Dermis blood vessel endothelial cell (primary cell): ENCODE measurements around the gene SARDH. TPM values are rescaled to one million over a fixed set of nuclear protein-coding genes. Genes with fewer than 3 reads are reported as not detected.
A peak's percentile ranks its signal among the peaks of the same experiment; 100 is the strongest.
"Not testable (repeated sequence)": the region's sequence is repeated elsewhere in the genome, so short reads cannot be mapped to it uniquely, and the experiment has no call there.

Experiments
- DNase-seq: peaks from one replicate; pipeline ENCODE4 v3.0.0; 2010
- total RNA-seq: library from RNA; depleted of rRNA; stranded (reverse); fragments of >200 nt; gene quantifications from 2 replicates; pipeline ENCODE4 v1.2.3, GENCODE V29; 2014

SARDH gene
- total RNA-seq, 1 donor from 2014 or later: 0.34 TPM

- DNase-seq: peak; percentile 7
These were observed 54.5 kb downstream of the SARDH start for GRCh38 chr9:133683586-133684120.

GRCh38 chr9:133682818-133683585, 55.1 kb downstream of the SARDH start:
- DNase-seq: no peak

- no peak for DNase-seq
These were observed 56.4 kb downstream of the SARDH start for GRCh38 chr9:133681658-133682306.

GRCh38 chr9:133680976-133681657, 57.0 kb downstream of the SARDH start:
- no peak for DNase-seq

- no peak for DNase-seq
These were observed 57.7 kb downstream of the SARDH start for GRCh38 chr9:133680250-133680975.

- no peak for DNase-seq
These were observed 58.6 kb downstream of the SARDH start for GRCh38 chr9:133679466-133680061.

- no peak for DNase-seq
These were observed 59.1 kb downstream of the SARDH start for GRCh38 chr9:133679056-133679455.

GRCh38 chr9:133677126-133678010, 60.8 kb downstream of the SARDH start:
- no peak for DNase-seq

GRCh38 chr9:133676450-133676849, 61.7 kb downstream of the SARDH start:
- no peak for DNase-seq

GRCh38 chr9:133675796-133676195, 62.4 kb downstream of the SARDH start:
- DNase-seq: not testable (repeated sequence)

- no peak for DNase-seq
These were observed 64.1 kb downstream of the SARDH start for GRCh38 chr9:133674091-133674490.

GRCh38 chr9:133673258-133673655, 64.9 kb downstream of the SARDH start:
- DNase-seq: no peak

GRCh38 chr9:133672503-133673257, 65.5 kb downstream of the SARDH start:
- no peak for DNase-seq

GRCh38 chr9:133671371-133671770, 66.8 kb downstream of the SARDH start:
- DNase-seq: no peak

GRCh38 chr9:133670466-133670865, 67.7 kb downstream of the SARDH start:
- no peak for DNase-seq

- DNase-seq: no peak
These were observed 68.9 kb downstream of the SARDH start for GRCh38 chr9:133669182-133669801.

- DNase-seq: no peak
These were observed 70.2 kb downstream of the SARDH start for GRCh38 chr9:133667759-133668450.

GRCh38 chr9:133666845-133667244, 71.3 kb downstream of the SARDH start:
- DNase-seq: no peak

- DNase-seq: no peak
These were observed 71.8 kb downstream of the SARDH start for GRCh38 chr9:133666387-133666786.
